Measurements from ENCODE around the gene ARID1B.

DNA sequence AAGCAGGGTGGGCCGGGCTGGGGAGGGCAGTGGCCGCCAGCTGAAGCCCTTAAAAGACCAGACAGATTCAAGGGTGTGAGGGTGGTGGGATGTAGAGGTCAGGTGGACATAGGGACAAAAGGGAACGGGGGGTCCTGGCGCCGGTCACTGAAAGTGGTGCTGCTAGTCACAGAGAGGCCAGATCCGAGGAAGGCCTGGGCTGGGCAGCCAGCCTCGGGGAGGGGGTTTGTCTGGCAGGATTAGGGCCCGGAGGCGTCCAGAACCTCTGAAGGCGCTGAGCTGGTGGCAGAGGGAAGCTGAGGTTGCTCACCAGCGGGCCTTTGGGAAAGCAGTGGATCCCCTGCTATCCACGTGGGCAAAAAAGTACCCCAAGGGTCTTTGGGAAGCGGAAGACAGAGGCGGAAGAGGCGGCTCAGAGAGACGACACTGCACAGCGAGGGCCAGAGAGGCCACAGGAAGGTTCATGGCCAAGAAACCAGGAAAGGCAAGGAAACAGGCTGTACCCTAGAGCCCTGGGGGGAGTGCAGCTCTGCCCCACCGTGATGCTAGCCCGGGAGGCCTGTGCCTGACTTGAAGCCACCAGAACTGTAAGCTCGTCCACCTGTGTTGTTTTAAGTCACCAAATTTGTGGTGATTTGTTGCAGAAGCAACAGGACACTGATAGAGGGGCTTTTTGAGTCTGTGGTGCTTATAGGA lies 440.2 kb downstream of the ARID1B start:
- no peak for TF ChIP-seq CTCF (conservative IDR thresholded peaks at IDR 0.05)
- TF ChIP-seq ZFX (IDR thresholded peaks at IDR 0.05), result no peak
